K562 (cell line): ENCODE results near the gene MEX3D. TPM values are rescaled to one million over a fixed set of nuclear protein-coding genes. Genes with fewer than 3 reads are reported as not detected.

ENCODE experiments used
- ATAC-seq: fragments of 200-7000 bp; cut with Tn5 transposase; 3 replicates; pipeline ENCODE4 v1.9.1; 2020; ENCODE audit warnings: moderate library complexity
- BruUV-seq: library from RNA; stranded (reverse); fragments of 400-500 nt; replicated peaks from 2 replicates; lab custom pipeline; 2021; lab: Mats Ljungman, UMichigan
- CTCF ChIA-PET: fragments of 300-600 bp; formaldehyde crosslinking; extraction: SDS; loops from one replicate; lab custom pipeline; 2021; ENCODE audit warnings: low intra/inter-chr PET ratio; lab: Yijun Ruan, JAX
- POLR2A ChIA-PET: fragments of 300-600, 350-650 bp; sonication (Branson Sonifier 250); formaldehyde crosslinking; extraction: SDS; loops from one replicate; lab custom pipeline; 2021; ENCODE audit warnings: antibody characterized with exemption, inconsistent platforms; lab: Yijun Ruan, JAX
- DNase-seq, 4 experiments: peaks; one replicate each; pipeline versions ENCODE4 v3.0.0 to v3.0.0-alpha.2; 2011 to 2018; ENCODE audit warnings: low spot score in 3 of 4, mixed read lengths in 3 of 4; ENCODE audit errors: extremely low read depth in 1 of 4
- FAIRE-seq: peaks from 2 replicates; lab custom pipeline; 2011; peaks lifted over from hg19 to GRCh38; lab: Jason Lieb, UNC
- H2AFZ ChIP-seq: 2 replicates; pipeline ENCODE4 v1.6.0; 2011; ENCODE audit warnings: low read depth, low read length, control low read depth, inconsistent platforms
- H3K27ac ChIP-seq: fragments of 200-600 bp; 3 replicates; pipeline ENCODE4 v1.8.0; 2011; ENCODE audit warnings: low read depth, mild to moderate bottlenecking, control low read depth, inconsistent platforms, low read length, moderate library complexity, mixed read lengths; ENCODE audit errors: extremely low read depth
- H3K27me3 ChIP-seq, 2 experiments: fragments of 300-600 bp in 1 of 2; 2 replicates in 1 of 2; 3 replicates in 1 of 2; pipeline versions ENCODE4 v1.6.0 to v1.8.0; 2011; ENCODE audit warnings: inconsistent platforms in 2 of 2, low read length in 2 of 2, mild to moderate bottlenecking in 1 of 2, mixed read lengths in 1 of 2, moderate library complexity in 1 of 2; ENCODE audit not compliant: control insufficient read depth in 2 of 2, insufficient read depth in 2 of 2
- H3K36me3 ChIP-seq: fragments of 300-600 bp; 3 replicates; pipeline ENCODE4 v1.8.0; 2011; ENCODE audit warnings: mild to moderate bottlenecking, low read length, inconsistent platforms; ENCODE audit not compliant: control insufficient read depth, insufficient read depth
- H3K4me1 ChIP-seq, 2 experiments: fragments of 200-600 bp in 1 of 2; replicated peaks in 1 of 2; 2 replicates in 1 of 2; 3 replicates in 1 of 2; pipeline versions ENCODE4 v1.5.1 to v1.8.0; 2011; ENCODE audit warnings: inconsistent platforms in 2 of 2, low read length in 2 of 2, mild to moderate bottlenecking in 1 of 2, mixed read lengths in 1 of 2, moderate library complexity in 1 of 2; ENCODE audit not compliant: control insufficient read depth in 2 of 2, insufficient read depth in 2 of 2
- H3K4me2 ChIP-seq: 2 replicates; pipeline ENCODE4 v1.6.1; 2011; ENCODE audit warnings: low read length, control low read depth, inconsistent platforms, mixed read lengths; ENCODE audit not compliant: insufficient read depth
- H3K4me3 ChIP-seq: fragments of 200-600 bp; sonication (generic), shearing (Covaris generic); 2 replicates; pipeline ENCODE4 v1.5.1; 2016; ENCODE audit warnings: control low read depth, inconsistent platforms
- H3K79me2 ChIP-seq: fragments of 200-600 bp; 3 replicates; pipeline ENCODE4 v1.8.0; 2011; ENCODE audit warnings: low read length, inconsistent platforms; ENCODE audit not compliant: control insufficient read depth, insufficient read depth
- H3K9ac ChIP-seq, 2 experiments: 2 replicates each; pipeline versions ENCODE4 v1.6.0 to v1.6.1; 2011; ENCODE audit warnings: low read depth in 2 of 2, low read length in 2 of 2, control low read depth in 1 of 2, inconsistent platforms in 1 of 2, mild to moderate bottlenecking in 1 of 2, mixed read lengths in 1 of 2; ENCODE audit not compliant: insufficient read depth in 1 of 2
- H3K9me1 ChIP-seq: one replicate; pipeline ENCODE4 v1.6.0; 2011; ENCODE audit warnings: inconsistent platforms, mild to moderate bottlenecking, low read length, moderate library complexity; ENCODE audit not compliant: control insufficient read depth, insufficient read depth
- H3K9me3 ChIP-seq: replicated peaks from 2 replicates; pipeline ENCODE4 v1.5.1; 2011; ENCODE audit warnings: low read depth, low read length, inconsistent platforms; ENCODE audit not compliant: control insufficient read depth, insufficient read depth
- H4K20me1 ChIP-seq: replicated peaks from 2 replicates; pipeline ENCODE4 v1.6.1; 2011; ENCODE audit warnings: low read length, inconsistent platforms, mixed read lengths; ENCODE audit not compliant: control insufficient read depth, insufficient read depth
- ESRRA ChIP-seq: fragments of 450-650 bp; IDR thresholded peaks from 2 replicates; pipeline ENCODE4 v1.6.1; 2014; ENCODE audit warnings: low read depth, mild to moderate bottlenecking, moderate library complexity, borderline replicate concordance
- ETS1 ChIP-seq: conservative IDR thresholded peaks from 2 replicates; pipeline ENCODE4 v1.6.1; 2011; ENCODE audit warnings: low read depth, mild to moderate bottlenecking, low read length; ENCODE audit not compliant: control insufficient read depth
- MCM5 ChIP-seq: fragments of 450-650 bp; IDR thresholded peaks from 2 replicates; pipeline ENCODE4 v1.6.1; 2016; ENCODE audit warnings: low read depth
- MTA1 ChIP-seq: fragments of 450-650 bp; IDR thresholded peaks from 2 replicates; pipeline ENCODE4 v1.6.1; 2017; ENCODE audit warnings: borderline replicate concordance
- POLR2G ChIP-seq: fragments of 200-400 bp; formaldehyde crosslinking; IDR thresholded peaks from 2 replicates; pipeline ENCODE4 v1.6.1; 2017; ENCODE audit warnings: low read depth, mild to moderate bottlenecking, antibody characterized with exemption, low read length, moderate library complexity
- SMARCA4 ChIP-seq: fragments of 450-650 bp; IDR thresholded peaks from 2 replicates; pipeline ENCODE4 v1.6.1; 2016
- SPI1 ChIP-seq: IDR thresholded peaks from 2 replicates; pipeline ENCODE4 v1.6.1; 2011; ENCODE audit warnings: low read depth, low read length, control low read depth, borderline replicate concordance
- TSHZ1 ChIP-seq: fragments of 250-450 bp; sonication (Bioruptor Pico); IDR thresholded peaks from 2 replicates; pipeline ENCODE4 v1.4.0; 2020; ENCODE audit warnings: mild to moderate bottlenecking, moderate library complexity
- ZNF57 ChIP-seq: fragments of 450-650 bp; formaldehyde crosslinking; IDR thresholded peaks from 2 replicates; pipeline ENCODE4 v1.4.0; 2020; ENCODE audit warnings: mild to moderate bottlenecking, moderate library complexity
- WGBS: fragments of 100-300 bp; shearing (Covaris generic); methylation state at CpG from one replicate; pipeline ENCODE4 v1.1.6; 2016; ENCODE audit warnings: low coverage, mixed read lengths; ENCODE audit not compliant: insufficient coverage; ENCODE audit errors: missing lambda C conversion rate; 5-methylcytosine and 5-hydroxymethylcytosine counted together
- in situ Hi-C: fragments of 300-500 bp; cut with MboI; formaldehyde crosslinking; loops from 4 replicates; pipeline ENCODE4 v1.15.0; 2018; ENCODE audit warnings: inconsistent platforms, mixed read lengths
- intact Hi-C: fragments of 100-400 bp; cut with micrococcal nuclease; formaldehyde crosslinking; loops from 2 replicates; pipeline ENCODE4 v1.14.2; 2022
- polyA plus RNA-seq, 8 experiments: library from polyadenylated mRNA; depleted of rRNA in 4 of 8; stranded (reverse) in 5 of 8; unstranded in 3 of 8; fragments of >200 nt; fragmentation: Nextera tagmentation in 2 of 8; fragmentation: Illumina TruSeq in 1 of 8; extraction: Ambion mirVana in 2 of 8; extraction: Trizol in 1 of 8; gene quantifications; 2 replicates each; pipeline versions ENCODE4 v1.2.1 to v1.2.3, GENCODE V29; 2011 to 2014; ENCODE audit warnings: inconsistent platforms in 1 of 8, missing spikeins in 1 of 8
- total RNA-seq, 7 experiments: library from RNA; depleted of rRNA in 6 of 7; stranded (reverse); fragments of >200 nt in 6 of 7; fragmentation: Illumina TruSeq in 2 of 7; extraction: Trizol in 2 of 7; gene quantifications; 2 replicates each; pipeline versions ENCODE4 v1.2.1 to v1.2.3, GENCODE V29; 2011 to 2021; ENCODE audit warnings: low replicate concordance in 1 of 7

MEX3D gene
- total and polyA plus RNA-seq, 9 of the 15 experiments (the other 6 are each of a cell fraction or from before 2014, with no cell fraction given) = 1.7 to 39.3 (median 5.7) TPM

- peak in 1 of 4 experiments; percentile 7 for DNase-seq
- no peak for FAIRE-seq
- Histone ChIP-seq H3K4me3 (no peak overlapping the region), H3K4me2 (no peak overlapping the region), H3K9ac (peak overlapping the region in 1 of 2 experiments; percentile 78; a peak in 2 of 4 replicates), H4K20me1 (no peaks in the 10 kb centered on the region; the same call in 1 of the 2 replicates), H3K9me3 (no peaks in the 10 kb centered on the region), H2AFZ (no peak overlapping the region), H3K9me1 (no peaks in the 10 kb centered on the region), H3K79me2 (no peaks in the 10 kb centered on the region), H3K36me3 (peaks cover 31% of the 10 kb centered on the region; the same call in 1 of the 3 replicates), H3K4me1 (peaks cover 7 to 50% of the 10 kb centered on the region in 2 experiments; a peak in 3 of 5 replicates), H3K27ac (no peak overlapping the region), H3K27me3 (no peaks in the 10 kb centered on the region)
- ChIA-PET POLR2A (interaction anchor here (0.6 to 4.0 kb wide), 4 partner anchors 16 to 553 kb away, joined by 3 to 40 read pairs (median 4); partner anchors contain the start of gene MBD3), CTCF (no interaction called here)
- intact Hi-C loops = no loop called here
- no peak for ATAC-seq
- in situ Hi-C loops = no loop called here
- WGBS = 81% methylated on average over 25 of the region's 34 CpGs
- TF ChIP-seq MCM5 = no peak
- TF ChIP-seq POLR2G = peak; percentile 75
- BruUV-seq = no TSS peak
Measured at GRCh38 chr19:1574354-1575136, 6.4 kb upstream of the MEX3D start.

- DNase-seq = no peak
- Histone ChIP-seq H3K4me2 (no peak overlapping the region), H3K9me1 (no peaks in the 10 kb centered on the region), H3K36me3 (peaks cover 16% of the 10 kb centered on the region; the same call in 1 of the 3 replicates), H3K4me3 (no peak overlapping the region), H3K9me3 (no peaks in the 10 kb centered on the region), H2AFZ (no peak overlapping the region), H3K9ac (no peak overlapping the region; a peak in 1 of 4 replicates), H3K79me2 (no peaks in the 10 kb centered on the region), H3K4me1 (peaks cover 12 to 55% of the 10 kb centered on the region in 2 experiments; a peak in 4 of 5 replicates), H3K27me3 (no peaks in the 10 kb centered on the region), H4K20me1 (no peaks in the 10 kb centered on the region; the same call in 1 of the 2 replicates), H3K27ac (no peak overlapping the region)
- no peak for ATAC-seq
- in situ Hi-C loops (no loop called here), intact Hi-C loops (no loop called here)
- 62% methylated on average over 9 of the region's 9 CpGs for WGBS
- FAIRE-seq = peak; percentile 40
- no TSS peak for BruUV-seq
- ChIA-PET POLR2A (interaction anchor here (0.6 to 0.7 kb wide), 2 partner anchors 9 to 543 kb away, joined by 3 read pairs; no protein-coding TSS in a partner anchor), CTCF (no interaction called here)
- TF ChIP-seq SPI1 (no peak), ZNF57 (CRISPR knock-in tag) (no peak), ETS1 (no peak), MTA1 (no peak), ESRRA (no peak), TSHZ1 (CRISPR knock-in tag) (no peak), SMARCA4 (no peak)
Measured at GRCh38 chr19:1572795-1573194, 4.7 kb upstream of the MEX3D start.
